ENCODE measurements around the gene AKAP7. TPM values are rescaled to one million over a fixed set of nuclear protein-coding genes. Genes with fewer than 3 reads are reported as not detected.

The AKAP7 gene
- total RNA-seq, 1 donor from 2014 or later: 4.6 TPM

GRCh38 chr6:131257104-131257503 is 121.8 kb downstream of the AKAP7 start:
- Mint-ChIP-seq H3K4me1 (ENCODE audit: low read depth, unreplicated experiment) (peaks cover 14% of the 10 kb centered on the region), H3K27ac (ENCODE audit: unreplicated experiment) (no peak overlapping the region), H3K4me3 (ENCODE audit: unreplicated experiment) (no peak overlapping the region), H3K9me3 (ENCODE audit: unreplicated experiment) (peaks cover 2% of the 10 kb centered on the region), H3K27me3 (ENCODE audit: low read depth, unreplicated experiment) (no peaks in the 10 kb centered on the region), H3K36me3 (ENCODE audit: low read depth, unreplicated experiment) (peaks cover 1% of the 10 kb centered on the region)
- no peaks in the 10 kb centered on the region for H3K79me2 ChIP-seq (ENCODE audit: insufficient read depth, low read length)
- no peaks in the 10 kb centered on the region for H3K9me3 ChIP-seq (ENCODE audit: insufficient read depth, low read depth, low read length)
- H3K4me3 ChIP-seq (ENCODE audit: insufficient read depth, low read depth, low read length): no peak overlapping the region
- H3K27ac ChIP-seq (ENCODE audit: low read depth, low read length): no peak overlapping the region
- no peaks in the 10 kb centered on the region for H3K36me3 ChIP-seq (ENCODE audit: insufficient read depth, low read length)
- no peaks in the 10 kb centered on the region for H3K4me1 ChIP-seq (ENCODE audit: insufficient read depth, low read length)
- H3K9ac ChIP-seq (ENCODE audit: low read length): no peak overlapping the region
- FAIRE-seq (no peak), DNase-seq (ENCODE audit: low read depth) (no peak)
- TF ChIP-seq EZH2 (IDR thresholded peaks at IDR 0.05; ENCODE audit: insufficient read depth, low read length): no peak
- no peak for TF ChIP-seq CTCF (IDR thresholded peaks at IDR 0.05; ENCODE audit: insufficient read depth, low read depth, low read length)
- no peaks in the 10 kb centered on the region for H3K27me3 ChIP-seq (ENCODE audit: insufficient read depth, low read length)
- H4K20me1 ChIP-seq (ENCODE audit: insufficient read depth, low read length): no peaks in the 10 kb centered on the region
- H3K4me2 ChIP-seq (ENCODE audit: low read length): no peak overlapping the region
- H2AFZ ChIP-seq (ENCODE audit: low read depth, low read length): no peak overlapping the region

GRCh38 chr6:131258010-131258652 is 122.9 kb downstream of the AKAP7 start:
- Histone ChIP-seq H3K9me3 (ENCODE audit: insufficient read depth, low read depth, low read length) (no peaks in the 10 kb centered on the region), H3K27me3 (ENCODE audit: insufficient read depth, low read length) (no peaks in the 10 kb centered on the region), H2AFZ (ENCODE audit: low read depth, low read length) (no peak overlapping the region), H3K4me1 (ENCODE audit: insufficient read depth, low read length) (no peaks in the 10 kb centered on the region), H3K4me3 (ENCODE audit: insufficient read depth, low read depth, low read length) (no peak overlapping the region), H3K27ac (ENCODE audit: low read depth, low read length) (no peak overlapping the region), H3K4me2 (ENCODE audit: low read length) (no peak overlapping the region), H3K9ac (ENCODE audit: low read length) (no peak overlapping the region), H3K36me3 (ENCODE audit: insufficient read depth, low read length) (no peaks in the 10 kb centered on the region), H4K20me1 (ENCODE audit: insufficient read depth, low read length) (no peaks in the 10 kb centered on the region), H3K79me2 (ENCODE audit: insufficient read depth, low read length) (no peaks in the 10 kb centered on the region)
- TF ChIP-seq EZH2 (IDR thresholded peaks at IDR 0.05; ENCODE audit: insufficient read depth, low read length) (no peak), CTCF (IDR thresholded peaks at IDR 0.05; ENCODE audit: insufficient read depth, low read depth, low read length) (no peak)
- Mint-ChIP-seq H3K9me3 (ENCODE audit: unreplicated experiment) (peaks cover 2% of the 10 kb centered on the region), H3K27ac (ENCODE audit: unreplicated experiment) (no peak overlapping the region), H3K36me3 (ENCODE audit: low read depth, unreplicated experiment) (peaks cover 1% of the 10 kb centered on the region), H3K4me1 (ENCODE audit: low read depth, unreplicated experiment) (peaks cover 13% of the 10 kb centered on the region), H3K4me3 (ENCODE audit: unreplicated experiment) (no peak overlapping the region), H3K27me3 (ENCODE audit: low read depth, unreplicated experiment) (no peaks in the 10 kb centered on the region)
- DNase-seq (ENCODE audit: low read depth) (no peak), FAIRE-seq (no peak)

- H3K27ac Mint-ChIP-seq (ENCODE audit: unreplicated experiment): peak overlapping the region; percentile 54
- H3K4me2 ChIP-seq (ENCODE audit: low read length): no peak overlapping the region
Measured at GRCh38 chr6:131258816-131259476, 123.7 kb downstream of the AKAP7 start.

More at GRCh38 chr6:131258816-131259476, 123.7 kb downstream of the AKAP7 start:
- Histone ChIP-seq H2AFZ (ENCODE audit: low read depth, low read length) (no peak overlapping the region), H3K27ac (ENCODE audit: low read depth, low read length) (no peak overlapping the region), H4K20me1 (ENCODE audit: insufficient read depth, low read length) (no peaks in the 10 kb centered on the region), H3K4me1 (ENCODE audit: insufficient read depth, low read length) (no peaks in the 10 kb centered on the region), H3K9ac (ENCODE audit: low read length) (no peak overlapping the region), H3K36me3 (ENCODE audit: insufficient read depth, low read length) (no peaks in the 10 kb centered on the region), H3K79me2 (ENCODE audit: insufficient read depth, low read length) (no peaks in the 10 kb centered on the region), H3K9me3 (ENCODE audit: insufficient read depth, low read depth, low read length) (no peaks in the 10 kb centered on the region), H3K27me3 (ENCODE audit: insufficient read depth, low read length) (no peaks in the 10 kb centered on the region), H3K4me3 (ENCODE audit: insufficient read depth, low read depth, low read length) (no peak overlapping the region)
- Mint-ChIP-seq H3K36me3 (ENCODE audit: low read depth, unreplicated experiment) (peaks cover 1% of the 10 kb centered on the region), H3K27me3 (ENCODE audit: low read depth, unreplicated experiment) (no peaks in the 10 kb centered on the region), H3K4me1 (ENCODE audit: low read depth, unreplicated experiment) (peaks cover 13% of the 10 kb centered on the region), H3K4me3 (ENCODE audit: unreplicated experiment) (no peak overlapping the region), H3K9me3 (ENCODE audit: unreplicated experiment) (peaks cover 2% of the 10 kb centered on the region)
- no peak for FAIRE-seq
- peak; percentile 56 for DNase-seq (ENCODE audit: low read depth)
- no peak for TF ChIP-seq EZH2 (IDR thresholded peaks at IDR 0.05; ENCODE audit: insufficient read depth, low read length)
- no peak for TF ChIP-seq CTCF (IDR thresholded peaks at IDR 0.05; ENCODE audit: insufficient read depth, low read depth, low read length)
